H9 (cell line): ENCODE results near the gene PREX1. TPM values are rescaled to one million over a fixed set of nuclear protein-coding genes. Genes with fewer than 3 reads are reported as not detected.

Experiments used
- DNase-seq: peaks from one replicate; pipeline ENCODE4 v3.0.0-alpha.2; 2017
- H2AFZ ChIP-seq: one replicate; pipeline ENCODE4 v1.6.1; 2013; ENCODE audit warnings: mild to moderate bottlenecking, low read length, control low read depth, moderate library complexity
- H2AK5ac ChIP-seq: 2 replicates; pipeline ENCODE4 v1.6.1; 2013; ENCODE audit warnings: low read length, control low read depth, mixed read lengths; ENCODE audit not compliant: insufficient read length
- H2BK120ac ChIP-seq: one replicate; pipeline ENCODE4 v1.6.1; 2013; ENCODE audit warnings: low read depth, mild to moderate bottlenecking, low read length, control low read depth, inconsistent platforms; ENCODE audit not compliant: poor library complexity, severe bottlenecking
- H2BK12ac ChIP-seq: 2 replicates; pipeline ENCODE4 v1.6.1; 2013; ENCODE audit warnings: low read length, control low read depth, mixed read lengths, low read depth; ENCODE audit not compliant: insufficient read length
- H2BK15ac ChIP-seq: 2 replicates; pipeline ENCODE4 v1.6.1; 2013; ENCODE audit warnings: low read depth, low read length, control low read depth
- H2BK20ac ChIP-seq: one replicate; pipeline ENCODE4 v1.6.1; 2013; ENCODE audit warnings: low read depth, mild to moderate bottlenecking, low read length, control low read depth, inconsistent platforms; ENCODE audit not compliant: poor library complexity, severe bottlenecking
- H2BK5ac ChIP-seq: 2 replicates; pipeline ENCODE4 v1.6.1; 2013; ENCODE audit warnings: low read length, control low read depth, mixed read lengths; ENCODE audit not compliant: insufficient read length
- H3K14ac ChIP-seq: 2 replicates; pipeline ENCODE4 v1.6.1; 2013; ENCODE audit warnings: low read length, control low read depth; ENCODE audit not compliant: insufficient read depth
- H3K18ac ChIP-seq: 2 replicates; pipeline ENCODE4 v1.6.1; 2013; ENCODE audit warnings: low read depth, mild to moderate bottlenecking, mixed read lengths, low read length, control low read depth; ENCODE audit not compliant: insufficient read length
- H3K23ac ChIP-seq: 2 replicates; pipeline ENCODE4 v1.6.1; 2013; ENCODE audit warnings: low read length, control low read depth, mixed read lengths, low read depth; ENCODE audit not compliant: insufficient read length
- H3K23me2 ChIP-seq: 2 replicates; pipeline ENCODE4 v1.6.1; 2013; ENCODE audit warnings: low read depth, mild to moderate bottlenecking, mixed read lengths, low read length, control low read depth; ENCODE audit not compliant: insufficient read length, poor library complexity, severe bottlenecking
- H3K27ac ChIP-seq: 2 replicates; pipeline ENCODE4 v1.5.1; 2013; ENCODE audit warnings: low read length, control low read depth, mixed read lengths, low read depth; ENCODE audit not compliant: insufficient read length
- H3K27me3 ChIP-seq: 2 replicates; pipeline ENCODE4 v1.6.1; 2013; ENCODE audit warnings: low read length, control low read depth, inconsistent platforms; ENCODE audit not compliant: insufficient read depth
- H3K4ac ChIP-seq: 2 replicates; pipeline ENCODE4 v1.6.1; 2013; ENCODE audit warnings: low read depth, mild to moderate bottlenecking, control low read depth, inconsistent platforms, low read length, moderate library complexity
- H3K4me1 ChIP-seq: 2 replicates; pipeline ENCODE4 v1.6.1; 2013; ENCODE audit warnings: low read length, control low read depth, inconsistent platforms; ENCODE audit not compliant: insufficient read depth
- H3K4me2 ChIP-seq: 2 replicates; pipeline ENCODE4 v1.6.1; 2013; ENCODE audit warnings: low read length, control low read depth, mixed read lengths; ENCODE audit not compliant: insufficient read length, insufficient read depth
- H3K56ac ChIP-seq: 2 replicates; pipeline ENCODE4 v1.6.1; 2013; ENCODE audit warnings: low read depth, mild to moderate bottlenecking, mixed read lengths, low read length, control low read depth; ENCODE audit not compliant: insufficient read length
- H3K79me1 ChIP-seq: 2 replicates; pipeline ENCODE4 v1.6.1; 2013; ENCODE audit warnings: low read depth, mild to moderate bottlenecking, moderate library complexity, low read length, control low read depth, inconsistent platforms; ENCODE audit not compliant: insufficient read depth, poor library complexity, severe bottlenecking
- H3K79me2 ChIP-seq: 2 replicates; pipeline ENCODE4 v1.6.1; 2013; ENCODE audit warnings: low read length, control low read depth, inconsistent platforms; ENCODE audit not compliant: insufficient read depth
- H3K9ac ChIP-seq: 2 replicates; pipeline ENCODE4 v1.6.1; 2013; ENCODE audit warnings: low read length, control low read depth, mixed read lengths; ENCODE audit not compliant: insufficient read length; ENCODE audit errors: extremely low read depth
- H3K9me3 ChIP-seq: one replicate; pipeline ENCODE4 v1.6.1; 2013; ENCODE audit warnings: low read depth, low read length, inconsistent platforms; ENCODE audit not compliant: control insufficient read depth
- H3T11ph ChIP-seq: one replicate; pipeline ENCODE4 v1.6.1; 2013; ENCODE audit warnings: mild to moderate bottlenecking, low read length, control low read depth, inconsistent platforms
- H4K20me1 ChIP-seq: one replicate; pipeline ENCODE4 v1.6.1; 2013; ENCODE audit not compliant: control insufficient read depth, insufficient read length, insufficient read depth
- H4K5ac ChIP-seq: 2 replicates; pipeline ENCODE4 v1.6.1; 2013; ENCODE audit warnings: low read depth, mild to moderate bottlenecking, mixed read lengths, low read length, control low read depth; ENCODE audit not compliant: insufficient read length
- H4K8ac ChIP-seq: replicated peaks from 2 replicates; pipeline ENCODE4 v1.6.1; 2013; ENCODE audit warnings: low read length, control low read depth, mixed read lengths, low read depth; ENCODE audit not compliant: insufficient read length
- H4K91ac ChIP-seq: 2 replicates; pipeline ENCODE4 v1.6.1; 2013; ENCODE audit warnings: low read depth, mild to moderate bottlenecking, moderate library complexity, mixed read lengths, low read length, control low read depth; ENCODE audit not compliant: insufficient read length
- H3K27ac Mint-ChIP-seq, 3 experiments: 2 replicates in 2 of 3; 3 replicates in 1 of 3; pipeline ENCODE4 v1.8.0; 2020 to 2021; ENCODE audit warnings: mixed read lengths in 3 of 3, mild to moderate bottlenecking in 1 of 3, moderate library complexity in 1 of 3
- H3K27me3 Mint-ChIP-seq: 2 replicates; pipeline ENCODE4 v1.8.0; 2021; ENCODE audit warnings: low read depth, mild to moderate bottlenecking, moderate library complexity, mixed read lengths
- H3K36me3 Mint-ChIP-seq, 3 experiments: 2 replicates in 2 of 3; 3 replicates in 1 of 3; pipeline ENCODE4 v1.8.0; 2020 to 2021; ENCODE audit warnings: low read depth in 3 of 3, mixed read lengths in 3 of 3; ENCODE audit not compliant: insufficient read depth in 1 of 3
- H3K4me1 Mint-ChIP-seq, 2 experiments: 2 replicates each; pipeline ENCODE4 v1.8.0; 2020; ENCODE audit warnings: mixed read lengths in 2 of 2
- H3K4me3 Mint-ChIP-seq, 2 experiments: 2 replicates in 1 of 2; 3 replicates in 1 of 2; pipeline ENCODE4 v1.8.0; 2020 to 2021; ENCODE audit warnings: mild to moderate bottlenecking in 2 of 2, mixed read lengths in 2 of 2, moderate library complexity in 1 of 2
- H3K9me3 Mint-ChIP-seq, 2 experiments: 2 replicates in 1 of 2; 3 replicates in 1 of 2; pipeline ENCODE4 v1.8.0; 2020; ENCODE audit warnings: mild to moderate bottlenecking in 2 of 2, mixed read lengths in 2 of 2, moderate library complexity in 1 of 2
- WGBS: extraction: QIAGEN DNeasy Blood & Tissue Kit; methylation state at CpG from one replicate; pipeline ENCODE4 v1.1.7; 2013; ENCODE audit warnings: missing lambda C conversion rate, low lambda C conversion rate, mixed read lengths; ENCODE audit not compliant: insufficient read length; ENCODE audit errors: extremely low coverage; 5-methylcytosine and 5-hydroxymethylcytosine counted together
- total RNA-seq: library from RNA; stranded (reverse); gene quantifications from 2 replicates; pipeline ENCODE4 v1.2.1, GENCODE V29; 2021
- TF ChIP-seq, protein P1 (sequence below): fragments of 200-600 bp; sonication (generic); conservative IDR thresholded peaks from 3 replicates; pipeline ENCODE4 v1.8.0; 2021; ENCODE audit warnings: antibody characterized with exemption, mild to moderate bottlenecking

The PREX1 gene
- total RNA-seq, 1 experiment from 2014 or later, result 6.6 TPM

- Histone ChIP-seq H3K18ac (no peak overlapping the region), H3K23me2 (no peaks in the 10 kb centered on the region), H4K91ac (no peak overlapping the region), H3K56ac (no peak overlapping the region), H2BK15ac (no peak overlapping the region), H2BK120ac (no peak overlapping the region), H3K27ac (no peak overlapping the region), H3K4ac (no peak overlapping the region), H4K8ac (no peak overlapping the region), H3K27me3 (no peaks in the 10 kb centered on the region), H2AK5ac (no peak overlapping the region), H2BK12ac (no peak overlapping the region), H4K5ac (no peak overlapping the region), H3K14ac (no peak overlapping the region), H3K79me2 (no peaks in the 10 kb centered on the region), H3T11ph (no peak overlapping the region), H3K23ac (no peak overlapping the region), H3K4me1 (no peaks in the 10 kb centered on the region; the same call in 1 of the 2 replicates), H3K9ac (no peak overlapping the region), H3K79me1 (no peaks in the 10 kb centered on the region), H3K9me3 (no peaks in the 10 kb centered on the region), H2BK20ac (no peak overlapping the region), H2BK5ac (no peak overlapping the region), H3K4me2 (no peak overlapping the region), H4K20me1 (no peaks in the 10 kb centered on the region), H2AFZ (no peak overlapping the region)
- peaks cover 23% of the 10 kb centered on the region for H3K27me3 Mint-ChIP-seq
- no peaks in the 10 kb centered on the region; a peak in 2 of 5 replicates for H3K9me3 Mint-ChIP-seq
- WGBS, result no CpG with 5 or more reads among the region's 4 CpGs
- TF ChIP-seq, protein P1, sequence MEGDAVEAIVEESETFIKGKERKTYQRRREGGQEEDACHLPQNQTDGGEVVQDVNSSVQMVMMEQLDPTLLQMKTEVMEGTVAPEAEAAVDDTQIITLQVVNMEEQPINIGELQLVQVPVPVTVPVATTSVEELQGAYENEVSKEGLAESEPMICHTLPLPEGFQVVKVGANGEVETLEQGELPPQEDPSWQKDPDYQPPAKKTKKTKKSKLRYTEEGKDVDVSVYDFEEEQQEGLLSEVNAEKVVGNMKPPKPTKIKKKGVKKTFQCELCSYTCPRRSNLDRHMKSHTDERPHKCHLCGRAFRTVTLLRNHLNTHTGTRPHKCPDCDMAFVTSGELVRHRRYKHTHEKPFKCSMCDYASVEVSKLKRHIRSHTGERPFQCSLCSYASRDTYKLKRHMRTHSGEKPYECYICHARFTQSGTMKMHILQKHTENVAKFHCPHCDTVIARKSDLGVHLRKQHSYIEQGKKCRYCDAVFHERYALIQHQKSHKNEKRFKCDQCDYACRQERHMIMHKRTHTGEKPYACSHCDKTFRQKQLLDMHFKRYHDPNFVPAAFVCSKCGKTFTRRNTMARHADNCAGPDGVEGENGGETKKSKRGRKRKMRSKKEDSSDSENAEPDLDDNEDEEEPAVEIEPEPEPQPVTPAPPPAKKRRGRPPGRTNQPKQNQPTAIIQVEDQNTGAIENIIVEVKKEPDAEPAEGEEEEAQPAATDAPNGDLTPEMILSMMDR, result no peak
- H3K4me1 Mint-ChIP-seq, result peaks cover 15 to 27% of the 10 kb centered on the region in 2 experiments
- H3K27ac Mint-ChIP-seq, result no peak overlapping the region
- no peaks in the 10 kb centered on the region for H3K36me3 Mint-ChIP-seq
- no peak overlapping the region for H3K4me3 Mint-ChIP-seq
- DNase-seq, result no peak
These were observed 10.3 kb downstream of the PREX1 start for GRCh38 chr20:48817367-48818030.
